ENCODE measurements around the gene SYT2. TPM values are rescaled to one million over a fixed set of nuclear protein-coding genes. Genes with fewer than 3 reads are reported as not detected.
"Not testable (repeated sequence)": the region's sequence is repeated elsewhere in the genome, so short reads cannot be mapped to it uniquely, and the experiment has no call there.

Gene SYT2
- total RNA-seq, 1 donor from 2014 or later = 0.07 TPM

DNA sequence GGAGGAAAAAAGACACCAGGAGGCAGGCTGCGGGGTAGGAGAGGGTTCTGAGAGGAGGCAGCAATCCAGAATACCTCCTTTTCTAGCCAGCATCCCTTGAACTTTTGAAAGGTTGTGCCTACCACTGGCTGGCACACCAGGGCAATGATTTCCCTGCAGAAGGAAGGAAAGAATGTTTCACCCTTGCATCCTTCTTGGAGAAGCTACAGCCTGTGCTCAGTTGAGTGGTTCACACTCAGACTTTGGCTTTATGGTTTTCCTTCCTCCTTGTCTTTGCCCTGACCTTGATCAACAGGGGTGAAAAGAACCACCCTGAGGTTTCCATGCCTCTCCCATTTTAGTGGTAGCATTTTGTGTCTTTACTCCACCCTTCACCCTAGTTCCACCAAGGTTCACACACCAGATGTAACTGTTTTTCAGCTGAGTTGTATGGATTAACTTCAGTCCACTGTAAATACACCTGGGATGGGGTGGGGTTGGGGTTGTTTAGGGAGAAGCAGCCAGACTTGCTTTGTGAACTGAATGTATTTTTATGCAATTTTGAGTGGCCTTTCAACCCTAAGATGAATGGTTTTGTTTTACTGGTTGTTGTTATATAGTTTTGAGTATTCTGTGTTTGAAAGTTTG lies 122.3 kb downstream of the SYT2 start:
- H3K9me3 Mint-ChIP-seq (ENCODE audit: low read depth) = no peaks in the 10 kb centered on the region
- DNase-seq (ENCODE audit: low spot score) = no peak
- TF ChIP-seq, protein P1, sequence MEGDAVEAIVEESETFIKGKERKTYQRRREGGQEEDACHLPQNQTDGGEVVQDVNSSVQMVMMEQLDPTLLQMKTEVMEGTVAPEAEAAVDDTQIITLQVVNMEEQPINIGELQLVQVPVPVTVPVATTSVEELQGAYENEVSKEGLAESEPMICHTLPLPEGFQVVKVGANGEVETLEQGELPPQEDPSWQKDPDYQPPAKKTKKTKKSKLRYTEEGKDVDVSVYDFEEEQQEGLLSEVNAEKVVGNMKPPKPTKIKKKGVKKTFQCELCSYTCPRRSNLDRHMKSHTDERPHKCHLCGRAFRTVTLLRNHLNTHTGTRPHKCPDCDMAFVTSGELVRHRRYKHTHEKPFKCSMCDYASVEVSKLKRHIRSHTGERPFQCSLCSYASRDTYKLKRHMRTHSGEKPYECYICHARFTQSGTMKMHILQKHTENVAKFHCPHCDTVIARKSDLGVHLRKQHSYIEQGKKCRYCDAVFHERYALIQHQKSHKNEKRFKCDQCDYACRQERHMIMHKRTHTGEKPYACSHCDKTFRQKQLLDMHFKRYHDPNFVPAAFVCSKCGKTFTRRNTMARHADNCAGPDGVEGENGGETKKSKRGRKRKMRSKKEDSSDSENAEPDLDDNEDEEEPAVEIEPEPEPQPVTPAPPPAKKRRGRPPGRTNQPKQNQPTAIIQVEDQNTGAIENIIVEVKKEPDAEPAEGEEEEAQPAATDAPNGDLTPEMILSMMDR (IDR thresholded peaks at IDR 0.05) = no peak
- peak overlapping the region; percentile 91 for H3K27ac Mint-ChIP-seq (ENCODE audit: unreplicated experiment)
- no peak overlapping the region for H3K4me3 Mint-ChIP-seq (ENCODE audit: unreplicated experiment)
- peaks cover 4% of the 10 kb centered on the region for H3K36me3 Mint-ChIP-seq (ENCODE audit: low read depth)
- no peaks in the 10 kb centered on the region for H3K27me3 Mint-ChIP-seq (ENCODE audit: low read depth)
- H3K4me1 Mint-ChIP-seq (ENCODE audit: low read depth) = peaks cover 42% of the 10 kb centered on the region

DNA sequence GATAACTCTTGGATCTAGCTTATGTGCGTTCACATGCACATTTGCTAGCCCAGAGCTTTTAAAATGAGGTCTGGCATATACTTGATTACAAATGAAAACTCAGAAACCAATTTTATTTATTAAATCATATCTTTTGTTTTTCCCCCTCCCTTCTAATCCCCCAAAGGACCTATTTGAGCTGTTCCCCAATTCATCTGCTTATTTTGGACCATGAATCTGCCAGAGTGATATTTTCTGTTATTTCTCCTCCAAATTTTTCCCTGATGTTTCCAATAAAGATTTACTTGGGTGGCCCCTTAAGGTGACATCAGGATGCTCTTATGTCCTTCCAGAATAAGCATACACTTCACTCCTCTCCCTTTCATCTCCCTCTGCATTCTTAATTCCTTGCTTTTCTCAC lies 123.4 kb downstream of the SYT2 start:
- no peaks in the 10 kb centered on the region for H3K9me3 Mint-ChIP-seq (ENCODE audit: low read depth)
- TF ChIP-seq, protein P1 (IDR thresholded peaks at IDR 0.05) = no peak
- DNase-seq (ENCODE audit: low spot score) = no peak
- H3K27me3 Mint-ChIP-seq (ENCODE audit: low read depth) = no peaks in the 10 kb centered on the region
- peaks cover 42% of the 10 kb centered on the region for H3K4me1 Mint-ChIP-seq (ENCODE audit: low read depth)
- peaks cover 4% of the 10 kb centered on the region for H3K36me3 Mint-ChIP-seq (ENCODE audit: low read depth)
- H3K27ac Mint-ChIP-seq (ENCODE audit: unreplicated experiment) = no peak overlapping the region
- H3K4me3 Mint-ChIP-seq (ENCODE audit: unreplicated experiment) = no peak overlapping the region

DNA sequence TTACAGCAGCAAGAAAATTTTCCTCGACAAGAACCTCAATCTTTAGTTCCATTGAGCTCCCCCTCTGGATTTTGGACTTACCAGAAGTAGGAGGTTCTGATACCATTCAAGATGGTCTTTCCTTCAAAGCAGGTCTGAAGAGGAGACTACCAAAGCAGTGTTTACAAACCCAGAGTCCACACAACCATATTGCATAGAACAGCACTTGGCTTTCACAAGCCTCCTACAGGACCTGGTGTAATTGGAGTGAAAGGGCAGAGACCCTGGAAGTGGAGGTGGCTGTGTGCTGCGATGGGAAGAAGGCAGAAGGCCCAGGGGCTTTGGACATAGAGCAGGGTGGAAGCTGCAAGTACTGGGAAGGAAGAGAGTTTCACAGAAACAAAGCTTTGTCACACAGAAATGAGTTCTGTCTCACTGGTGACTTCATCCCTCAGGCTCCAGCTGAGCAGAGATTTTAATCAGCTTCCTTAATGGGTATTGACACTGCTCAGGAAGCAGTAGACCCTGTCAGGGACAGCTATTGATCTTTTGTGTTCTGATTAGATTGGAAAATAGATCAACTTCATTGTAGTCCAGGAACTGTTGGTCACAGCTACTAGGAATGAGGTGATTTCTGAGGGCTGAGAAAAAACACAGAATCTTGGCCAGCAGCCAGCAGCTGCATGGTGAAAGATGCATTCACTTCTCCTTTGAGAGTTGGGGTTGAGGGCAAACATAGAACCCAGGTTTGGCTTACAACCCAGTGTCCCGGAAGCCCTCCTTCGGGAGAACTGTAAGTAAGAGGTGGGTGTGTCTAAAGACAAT lies 124.0 kb downstream of the SYT2 start:
- DNase-seq (ENCODE audit: low spot score) = no peak
- Mint-ChIP-seq H3K36me3 (ENCODE audit: low read depth) (peaks cover 7% of the 10 kb centered on the region), H3K27me3 (ENCODE audit: low read depth) (no peaks in the 10 kb centered on the region), H3K4me3 (ENCODE audit: unreplicated experiment) (no peak overlapping the region), H3K4me1 (ENCODE audit: low read depth) (peaks cover 42% of the 10 kb centered on the region), H3K27ac (ENCODE audit: unreplicated experiment) (peak overlapping the region; percentile 62), H3K9me3 (ENCODE audit: low read depth) (no peaks in the 10 kb centered on the region)
- TF ChIP-seq, protein P1 (IDR thresholded peaks at IDR 0.05) = no peak

DNA sequence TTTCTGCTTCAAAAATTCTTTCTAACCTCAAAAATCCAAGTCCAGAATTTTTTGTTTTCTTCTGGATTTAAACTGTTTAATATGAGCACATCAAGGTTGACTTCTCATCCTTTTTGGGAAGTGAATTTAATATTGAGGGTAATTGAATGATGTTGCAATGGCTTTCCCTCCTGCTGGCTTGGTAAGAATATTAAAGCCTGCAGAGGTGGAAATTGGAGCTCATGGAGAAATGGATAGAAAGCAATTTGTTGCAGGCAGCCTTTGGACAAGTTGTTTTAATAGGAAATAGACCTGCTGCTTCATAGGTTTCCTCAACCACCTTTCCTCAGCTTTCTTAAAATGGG lies 124.7 kb downstream of the SYT2 start:
- H3K27me3 Mint-ChIP-seq (ENCODE audit: low read depth) = no peaks in the 10 kb centered on the region
- TF ChIP-seq, protein P1 (IDR thresholded peaks at IDR 0.05) = no peak
- peaks cover 14% of the 10 kb centered on the region for H3K36me3 Mint-ChIP-seq (ENCODE audit: low read depth)
- H3K9me3 Mint-ChIP-seq (ENCODE audit: low read depth) = no peaks in the 10 kb centered on the region
- H3K4me3 Mint-ChIP-seq (ENCODE audit: unreplicated experiment) = no peak overlapping the region
- no peak overlapping the region for H3K27ac Mint-ChIP-seq (ENCODE audit: unreplicated experiment)
- peaks cover 48% of the 10 kb centered on the region for H3K4me1 Mint-ChIP-seq (ENCODE audit: low read depth)
- no peak for DNase-seq (ENCODE audit: low spot score)

DNA sequence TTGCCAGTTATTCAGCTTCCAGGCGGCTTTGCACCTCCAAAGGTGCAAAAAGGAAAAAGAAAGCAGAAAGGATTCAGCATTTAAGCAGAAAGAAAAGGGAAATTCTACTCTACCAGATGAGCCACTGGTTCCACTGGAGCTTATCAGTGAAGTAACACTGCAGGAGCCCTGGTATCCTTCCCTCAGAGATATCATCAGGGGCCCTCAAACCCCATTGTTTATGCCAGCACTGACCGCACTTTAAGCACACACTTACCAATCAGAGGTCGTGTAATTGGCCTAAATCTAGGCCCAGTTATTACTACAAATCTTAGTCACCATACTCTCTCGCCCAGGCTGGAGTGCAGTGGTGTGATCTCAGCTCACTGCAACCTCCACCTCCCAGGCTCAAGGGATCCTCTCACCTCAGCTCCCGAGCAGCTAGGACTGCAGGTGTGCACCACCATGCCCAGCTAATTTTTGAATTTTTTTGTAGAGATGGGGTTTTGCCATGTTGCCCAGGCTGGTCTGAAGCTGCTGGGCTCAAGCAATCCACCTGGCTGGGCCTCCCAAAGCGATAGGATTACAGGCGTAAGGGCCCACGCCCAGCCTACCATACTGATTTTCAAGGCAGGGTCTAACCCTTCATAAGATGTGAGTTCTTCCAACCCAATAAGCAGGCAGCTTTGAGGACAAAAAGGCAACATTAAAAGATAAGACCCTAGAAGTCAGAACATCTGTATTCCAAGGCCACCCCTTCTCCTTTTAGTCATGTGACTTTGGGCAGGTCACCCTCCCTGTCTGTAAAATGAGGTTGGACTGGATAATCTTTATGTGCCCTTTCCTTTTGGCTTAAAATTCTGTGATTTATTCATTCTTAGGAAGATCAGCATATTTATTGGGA lies 125.3 kb downstream of the SYT2 start:
- no peak for DNase-seq (ENCODE audit: low spot score)
- TF ChIP-seq, protein P1 (IDR thresholded peaks at IDR 0.05) = no peak
- Mint-ChIP-seq H3K27me3 (ENCODE audit: low read depth) (no peaks in the 10 kb centered on the region), H3K9me3 (ENCODE audit: low read depth) (no peaks in the 10 kb centered on the region), H3K27ac (ENCODE audit: unreplicated experiment) (no peak overlapping the region), H3K4me1 (ENCODE audit: low read depth) (peaks cover 53% of the 10 kb centered on the region), H3K4me3 (ENCODE audit: unreplicated experiment) (no peak overlapping the region), H3K36me3 (ENCODE audit: low read depth) (peaks cover 15% of the 10 kb centered on the region)

DNA sequence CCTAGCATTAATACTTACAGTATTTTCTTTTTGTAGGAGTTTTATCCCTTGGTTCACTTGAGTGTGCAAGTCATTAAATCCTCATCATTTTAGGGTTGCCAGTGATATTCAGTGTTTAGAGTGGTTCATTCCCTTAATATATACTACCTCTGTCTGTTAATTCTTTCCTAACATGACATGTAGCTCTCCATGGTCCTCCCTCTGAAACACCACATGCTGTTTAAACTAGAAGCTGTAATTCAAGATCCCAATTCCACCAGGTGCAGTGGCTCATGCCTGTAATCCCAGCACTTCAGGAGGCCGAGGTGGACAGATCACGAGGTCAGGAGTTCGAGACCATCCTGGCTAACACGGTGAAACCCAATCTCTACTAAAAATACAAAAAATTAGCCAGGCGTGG lies 127.9 kb downstream of the SYT2 start:
- H3K9me3 Mint-ChIP-seq (ENCODE audit: low read depth); H3K27ac Mint-ChIP-seq (ENCODE audit: unreplicated experiment); H3K27me3 Mint-ChIP-seq (ENCODE audit: low read depth); H3K4me3 Mint-ChIP-seq (ENCODE audit: unreplicated experiment); DNase-seq (ENCODE audit: low spot score): not testable (repeated sequence)
- H3K36me3 Mint-ChIP-seq (ENCODE audit: low read depth) = peaks cover 15% of the 10 kb centered on the region
- H3K4me1 Mint-ChIP-seq (ENCODE audit: low read depth) = peaks cover 53% of the 10 kb centered on the region

All from chondrocyte (in vitro differentiated cells).